ENCODE results near the gene GHR. TPM values are rescaled to one million over a fixed set of nuclear protein-coding genes. Genes with fewer than 3 reads are reported as not detected.

Gene GHR
- total RNA-seq, 1 donor: 2.2 TPM

DNA sequence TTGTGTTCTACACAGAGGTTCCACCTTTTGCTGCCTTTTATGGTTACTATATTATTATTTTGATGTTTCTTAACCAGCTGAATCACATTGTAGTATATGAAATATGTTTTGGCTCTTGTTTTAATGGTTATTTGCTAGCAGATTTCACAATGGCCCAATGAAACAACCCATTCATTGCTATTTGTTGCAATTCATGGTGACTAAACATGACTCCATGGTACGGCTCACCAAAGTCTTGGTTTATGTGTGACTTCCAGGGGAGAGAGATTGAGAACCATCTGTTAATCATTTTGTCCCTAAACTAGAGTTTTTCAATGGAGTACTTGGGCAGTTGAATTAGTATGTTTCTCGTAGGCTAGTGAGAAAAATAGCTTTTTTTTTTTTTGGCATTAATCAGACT lies 108.4 kb downstream of the GHR start:
- TF ChIP-seq, protein P1, sequence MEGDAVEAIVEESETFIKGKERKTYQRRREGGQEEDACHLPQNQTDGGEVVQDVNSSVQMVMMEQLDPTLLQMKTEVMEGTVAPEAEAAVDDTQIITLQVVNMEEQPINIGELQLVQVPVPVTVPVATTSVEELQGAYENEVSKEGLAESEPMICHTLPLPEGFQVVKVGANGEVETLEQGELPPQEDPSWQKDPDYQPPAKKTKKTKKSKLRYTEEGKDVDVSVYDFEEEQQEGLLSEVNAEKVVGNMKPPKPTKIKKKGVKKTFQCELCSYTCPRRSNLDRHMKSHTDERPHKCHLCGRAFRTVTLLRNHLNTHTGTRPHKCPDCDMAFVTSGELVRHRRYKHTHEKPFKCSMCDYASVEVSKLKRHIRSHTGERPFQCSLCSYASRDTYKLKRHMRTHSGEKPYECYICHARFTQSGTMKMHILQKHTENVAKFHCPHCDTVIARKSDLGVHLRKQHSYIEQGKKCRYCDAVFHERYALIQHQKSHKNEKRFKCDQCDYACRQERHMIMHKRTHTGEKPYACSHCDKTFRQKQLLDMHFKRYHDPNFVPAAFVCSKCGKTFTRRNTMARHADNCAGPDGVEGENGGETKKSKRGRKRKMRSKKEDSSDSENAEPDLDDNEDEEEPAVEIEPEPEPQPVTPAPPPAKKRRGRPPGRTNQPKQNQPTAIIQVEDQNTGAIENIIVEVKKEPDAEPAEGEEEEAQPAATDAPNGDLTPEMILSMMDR (IDR thresholded peaks at IDR 0.05; ENCODE audit: insufficient read depth, low read depth, low read length): no peak
- H3K4me3 ChIP-seq (ENCODE audit: low read depth, low read length): no peak overlapping the region
- no peak for DNase-seq (ENCODE audit: low read depth)

DNA sequence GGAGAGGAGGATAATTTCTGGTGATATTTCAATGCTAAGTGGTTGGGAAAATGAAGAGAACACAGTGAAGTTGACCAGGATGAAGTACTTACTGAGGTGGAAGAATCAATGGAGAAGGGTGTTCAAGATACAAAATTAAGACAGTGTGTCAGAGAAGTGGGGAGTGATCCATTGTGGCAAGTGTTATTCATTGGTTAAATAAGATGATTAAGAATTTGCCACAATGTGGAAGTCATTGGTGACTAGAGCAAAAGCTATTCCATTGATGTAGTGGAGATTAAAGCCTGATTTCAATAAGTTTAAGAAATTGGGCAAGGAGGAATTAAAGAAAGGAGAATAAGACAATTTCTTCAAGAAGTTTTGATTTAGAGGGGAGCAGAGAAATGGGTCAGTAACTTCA lies 118.9 kb downstream of the GHR start:
- DNase-seq (ENCODE audit: low read depth): no peak
- TF ChIP-seq, protein P1 (IDR thresholded peaks at IDR 0.05; ENCODE audit: insufficient read depth, low read depth, low read length): no peak
- no peak overlapping the region for H3K4me3 ChIP-seq (ENCODE audit: low read depth, low read length)

DNA sequence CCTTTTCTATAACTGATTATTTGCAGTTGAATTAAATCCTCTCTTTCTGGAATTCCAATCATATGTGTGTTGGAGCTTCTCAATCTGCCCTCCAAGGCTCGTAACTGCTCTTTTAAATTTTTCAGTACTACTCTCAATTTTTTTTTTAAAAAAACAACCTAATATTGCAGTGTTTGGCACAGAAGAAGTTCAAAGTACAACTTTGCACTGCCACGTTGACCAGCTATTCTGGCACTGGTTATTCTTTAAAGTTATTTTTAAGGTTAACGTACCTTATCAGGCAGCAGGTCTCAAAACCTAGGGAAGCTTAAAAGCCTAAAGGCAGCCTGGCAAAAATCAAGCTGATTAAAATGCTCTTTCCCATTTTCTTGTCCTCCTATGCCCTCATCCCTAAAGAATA lies 120.5 kb downstream of the GHR start:
- TF ChIP-seq, protein P1 (IDR thresholded peaks at IDR 0.05; ENCODE audit: insufficient read depth, low read depth, low read length): no peak
- DNase-seq (ENCODE audit: low read depth): no peak
- H3K4me3 ChIP-seq (ENCODE audit: low read depth, low read length): no peak overlapping the region

DNA sequence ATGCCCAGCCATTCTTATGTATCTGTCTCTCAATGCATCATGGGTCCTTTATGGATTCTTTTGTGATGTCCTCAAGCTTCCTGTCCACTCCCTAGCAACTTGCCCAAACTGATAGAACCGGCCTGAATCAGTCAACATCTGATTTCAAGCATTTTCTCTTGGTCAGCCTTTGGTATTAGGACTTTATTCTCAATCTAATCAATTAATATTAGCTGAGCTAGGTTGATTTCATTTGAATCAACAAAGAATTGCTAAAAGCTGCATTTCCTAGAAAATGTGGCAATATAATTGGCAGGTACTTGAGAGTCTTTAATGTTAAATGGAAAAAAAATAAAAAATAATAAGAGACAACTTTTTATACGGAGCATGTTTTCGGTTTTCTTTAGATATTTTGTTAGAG lies 121.8 kb downstream of the GHR start:
- TF ChIP-seq, protein P1 (IDR thresholded peaks at IDR 0.05; ENCODE audit: insufficient read depth, low read depth, low read length): no peak
- no peak for DNase-seq (ENCODE audit: low read depth)
- H3K4me3 ChIP-seq (ENCODE audit: low read depth, low read length): no peak overlapping the region

DNA sequence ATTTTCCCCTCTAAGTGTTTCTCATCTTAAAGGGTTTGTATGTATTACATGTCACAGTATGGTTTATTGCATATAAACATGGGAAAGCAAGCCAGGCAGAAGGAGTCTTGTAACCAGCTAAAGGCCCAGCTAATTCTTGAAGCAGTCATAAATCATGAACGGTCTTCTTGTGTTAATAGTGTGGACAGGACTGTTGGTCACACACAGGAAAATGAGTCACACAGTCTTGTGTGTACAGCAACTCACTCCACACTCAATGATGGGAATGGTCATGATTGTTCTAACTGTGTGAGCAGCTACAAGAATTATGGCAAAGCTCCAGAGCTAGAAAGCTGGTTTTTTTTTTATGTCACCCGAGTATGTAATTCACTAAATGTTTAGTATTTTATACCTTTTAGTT lies 123.9 kb downstream of the GHR start:
- peak; percentile 19 for DNase-seq (ENCODE audit: low read depth)
- TF ChIP-seq, protein P1 (IDR thresholded peaks at IDR 0.05; ENCODE audit: insufficient read depth, low read depth, low read length): no peak
- H3K4me3 ChIP-seq (ENCODE audit: low read depth, low read length): no peak overlapping the region

DNA sequence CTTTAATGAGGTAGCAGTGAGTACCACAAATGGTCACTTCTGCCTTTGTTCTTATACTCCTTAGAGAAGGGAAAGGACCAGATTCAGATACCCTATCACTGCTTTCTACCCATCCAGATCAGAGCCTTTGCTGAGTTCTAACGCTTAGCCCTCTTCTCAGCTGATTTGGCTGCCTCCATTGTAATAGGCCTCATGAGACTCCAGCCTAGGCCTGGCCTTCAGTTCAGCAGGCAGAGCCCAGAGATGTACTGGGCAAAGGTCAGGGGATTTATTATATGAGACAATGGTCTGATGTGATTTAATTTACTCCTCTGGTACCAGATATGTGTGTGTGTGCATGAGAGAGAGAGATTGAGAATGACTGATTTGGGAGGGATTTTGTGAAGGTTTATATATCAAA lies 124.7 kb downstream of the GHR start:
- H3K4me3 ChIP-seq (ENCODE audit: low read depth, low read length): no peak overlapping the region
- TF ChIP-seq, protein P1 (IDR thresholded peaks at IDR 0.05; ENCODE audit: insufficient read depth, low read depth, low read length): no peak
- no peak for DNase-seq (ENCODE audit: low read depth)

DNA sequence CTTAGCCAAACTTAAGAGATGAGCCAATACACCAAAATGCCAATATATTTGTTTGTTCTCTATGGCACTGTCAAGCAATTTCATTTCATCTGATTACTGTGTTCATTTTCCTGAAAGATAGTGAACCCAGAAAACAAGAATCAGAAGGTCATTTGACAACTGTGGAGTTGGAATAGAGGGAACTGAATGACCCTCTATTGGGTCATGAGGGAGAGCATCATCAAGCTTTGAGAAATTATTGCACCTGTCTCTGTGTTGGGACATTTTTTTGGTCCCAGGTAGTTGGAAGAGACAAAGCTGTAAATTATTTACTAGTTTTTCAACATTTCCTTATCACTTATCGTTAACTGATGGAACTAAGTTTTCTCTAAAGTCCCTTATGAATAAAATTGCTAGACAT lies 129.4 kb downstream of the GHR start:
- no peak for DNase-seq (ENCODE audit: low read depth)
- TF ChIP-seq, protein P1 (IDR thresholded peaks at IDR 0.05; ENCODE audit: insufficient read depth, low read depth, low read length): no peak
- H3K4me3 ChIP-seq (ENCODE audit: low read depth, low read length): no peak overlapping the region
